DND-41 (cell line): ENCODE results near the gene ZFP90.

Experiments used
- ATAC-seq: fragments of 200-7000 bp; cut with Tn5 transposase; 3 replicates; pipeline ENCODE4 v1.9.1; 2021; ENCODE audit warnings: low read depth; ENCODE audit not compliant: insufficient read depth
- DNase-seq: peaks from one replicate; pipeline ENCODE4 v3.0.0-alpha.2; 2020
- H2AFZ ChIP-seq: 2 replicates; pipeline ENCODE4 v1.6.0; 2012; ENCODE audit warnings: low read depth, low read length
- H3K27ac ChIP-seq: 2 replicates; pipeline ENCODE4 v1.5.1; 2012; ENCODE audit warnings: low read length, inconsistent platforms
- H3K27me3 ChIP-seq: fragments of 200-600 bp; sonication (generic); 2 replicates; pipeline ENCODE4 v1.6.0; 2012; ENCODE audit warnings: low read length, mild to moderate bottlenecking, inconsistent platforms; ENCODE audit not compliant: insufficient read depth, poor library complexity
- H3K36me3 ChIP-seq: 2 replicates; pipeline ENCODE4 v1.5.1; 2012; ENCODE audit warnings: low read length, inconsistent platforms; ENCODE audit not compliant: insufficient read depth
- H3K4me1 ChIP-seq: 2 replicates; pipeline ENCODE4 v1.5.1; 2012; ENCODE audit warnings: mild to moderate bottlenecking, low read length; ENCODE audit not compliant: insufficient read depth
- H3K4me2 ChIP-seq: 2 replicates; pipeline ENCODE4 v1.6.0; 2012; ENCODE audit warnings: mild to moderate bottlenecking, moderate library complexity, low read length, inconsistent platforms; ENCODE audit not compliant: insufficient read depth
- H3K4me3 ChIP-seq, 2 experiments: fragments of 200-600 bp in 1 of 2; shearing (Covaris generic) in 1 of 2; 2 replicates each; pipeline ENCODE4 v1.5.1; 2012 to 2016; ENCODE audit warnings: inconsistent platforms in 2 of 2, low read length in 2 of 2, mild to moderate bottlenecking in 2 of 2, low read depth in 1 of 2, moderate library complexity in 1 of 2
- H3K79me2 ChIP-seq: 2 replicates; pipeline ENCODE4 v1.6.0; 2012; ENCODE audit warnings: low read length, inconsistent platforms; ENCODE audit not compliant: insufficient read depth
- H3K9ac ChIP-seq: 2 replicates; pipeline ENCODE4 v1.6.0; 2012; ENCODE audit warnings: low read depth, mild to moderate bottlenecking, inconsistent platforms, low read length, moderate library complexity
- H3K9me3 ChIP-seq: 2 replicates; pipeline ENCODE4 v1.5.1; 2012; ENCODE audit warnings: low read length, moderate library complexity, mild to moderate bottlenecking, inconsistent platforms; ENCODE audit not compliant: insufficient read depth, severe bottlenecking
- H4K20me1 ChIP-seq: 2 replicates; pipeline ENCODE4 v1.6.0; 2012; ENCODE audit warnings: low read length; ENCODE audit not compliant: insufficient read depth
- EZH2 ChIP-seq: IDR thresholded peaks from 3 replicates; pipeline ENCODE4 v1.6.1; 2012; ENCODE audit warnings: borderline replicate concordance, low read depth, mild to moderate bottlenecking, moderate library complexity, low read length, inconsistent platforms; ENCODE audit not compliant: severe bottlenecking
- TF ChIP-seq, protein P1 (sequence below): IDR thresholded peaks from 2 replicates; pipeline ENCODE4 v1.5.1; 2012; ENCODE audit warnings: borderline replicate concordance, low read length, moderate library complexity, mild to moderate bottlenecking; ENCODE audit not compliant: poor library complexity, severe bottlenecking; ENCODE audit errors: extremely low read depth

ZFP90 gene

GRCh38 chr16:68508013-68508412 is 31.1 kb upstream of the ZFP90 start:
- Histone ChIP-seq H4K20me1 (no peaks in the 10 kb centered on the region), H3K4me2 (no peak overlapping the region), H3K9ac (no peak overlapping the region), H3K27ac (no peak overlapping the region), H3K27me3 (no peaks in the 10 kb centered on the region), H3K79me2 (no peaks in the 10 kb centered on the region), H3K4me1 (no peaks in the 10 kb centered on the region), H3K36me3 (no peaks in the 10 kb centered on the region), H3K4me3 (no peak overlapping the region), H3K9me3 (no peaks in the 10 kb centered on the region), H2AFZ (no peak overlapping the region)
- ATAC-seq: no peak
- TF ChIP-seq, protein P1, sequence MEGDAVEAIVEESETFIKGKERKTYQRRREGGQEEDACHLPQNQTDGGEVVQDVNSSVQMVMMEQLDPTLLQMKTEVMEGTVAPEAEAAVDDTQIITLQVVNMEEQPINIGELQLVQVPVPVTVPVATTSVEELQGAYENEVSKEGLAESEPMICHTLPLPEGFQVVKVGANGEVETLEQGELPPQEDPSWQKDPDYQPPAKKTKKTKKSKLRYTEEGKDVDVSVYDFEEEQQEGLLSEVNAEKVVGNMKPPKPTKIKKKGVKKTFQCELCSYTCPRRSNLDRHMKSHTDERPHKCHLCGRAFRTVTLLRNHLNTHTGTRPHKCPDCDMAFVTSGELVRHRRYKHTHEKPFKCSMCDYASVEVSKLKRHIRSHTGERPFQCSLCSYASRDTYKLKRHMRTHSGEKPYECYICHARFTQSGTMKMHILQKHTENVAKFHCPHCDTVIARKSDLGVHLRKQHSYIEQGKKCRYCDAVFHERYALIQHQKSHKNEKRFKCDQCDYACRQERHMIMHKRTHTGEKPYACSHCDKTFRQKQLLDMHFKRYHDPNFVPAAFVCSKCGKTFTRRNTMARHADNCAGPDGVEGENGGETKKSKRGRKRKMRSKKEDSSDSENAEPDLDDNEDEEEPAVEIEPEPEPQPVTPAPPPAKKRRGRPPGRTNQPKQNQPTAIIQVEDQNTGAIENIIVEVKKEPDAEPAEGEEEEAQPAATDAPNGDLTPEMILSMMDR: no peak
- TF ChIP-seq EZH2: no peak
- no peak for DNase-seq

- Histone ChIP-seq H3K27ac (no peak overlapping the region), H3K79me2 (no peaks in the 10 kb centered on the region), H2AFZ (no peak overlapping the region), H3K4me1 (no peaks in the 10 kb centered on the region), H4K20me1 (no peaks in the 10 kb centered on the region), H3K4me2 (no peak overlapping the region), H3K36me3 (no peaks in the 10 kb centered on the region), H3K9ac (no peak overlapping the region), H3K4me3 (no peak overlapping the region), H3K27me3 (no peaks in the 10 kb centered on the region), H3K9me3 (no peaks in the 10 kb centered on the region)
- DNase-seq: no peak
- ATAC-seq: no peak
- TF ChIP-seq EZH2: no peak
- TF ChIP-seq, protein P1: no peak
Measured at GRCh38 chr16:68508641-68509240, 30.4 kb upstream of the ZFP90 start.

DNA sequence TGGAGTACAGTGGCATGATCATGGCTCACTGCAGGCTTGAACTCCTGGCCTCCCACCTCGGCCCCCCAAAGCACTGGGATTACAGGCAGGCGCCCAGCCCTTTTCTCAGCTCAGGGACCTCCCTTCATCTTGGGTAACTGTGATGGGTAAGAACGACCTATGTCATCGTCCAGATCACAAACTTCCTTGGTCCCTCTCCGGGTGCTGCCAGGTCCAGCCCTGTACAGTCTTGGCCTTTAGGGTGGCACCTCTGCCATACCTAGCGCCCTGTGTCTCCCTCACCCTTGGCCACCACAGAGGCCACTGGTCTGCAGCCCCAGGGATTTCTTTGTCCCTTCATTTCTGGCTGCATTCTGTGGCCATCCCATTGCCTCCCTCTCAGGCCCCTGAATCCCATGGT is 29.7 kb upstream of the ZFP90 start:
- no peaks in the 10 kb centered on the region for H3K4me1 ChIP-seq
- H3K27ac ChIP-seq: no peak overlapping the region
- no peak overlapping the region for H2AFZ ChIP-seq
- no peak overlapping the region for H3K4me2 ChIP-seq
- H4K20me1 ChIP-seq: no peaks in the 10 kb centered on the region
- no peaks in the 10 kb centered on the region for H3K79me2 ChIP-seq
- no peak for DNase-seq
- H3K36me3 ChIP-seq: no peaks in the 10 kb centered on the region
- H3K4me3 ChIP-seq: no peak overlapping the region
- H3K27me3 ChIP-seq: no peaks in the 10 kb centered on the region
- no peak for ATAC-seq
- H3K9me3 ChIP-seq: no peaks in the 10 kb centered on the region
- TF ChIP-seq, protein P1: no peak
- no peak for TF ChIP-seq EZH2
- H3K9ac ChIP-seq: no peak overlapping the region

DNA sequence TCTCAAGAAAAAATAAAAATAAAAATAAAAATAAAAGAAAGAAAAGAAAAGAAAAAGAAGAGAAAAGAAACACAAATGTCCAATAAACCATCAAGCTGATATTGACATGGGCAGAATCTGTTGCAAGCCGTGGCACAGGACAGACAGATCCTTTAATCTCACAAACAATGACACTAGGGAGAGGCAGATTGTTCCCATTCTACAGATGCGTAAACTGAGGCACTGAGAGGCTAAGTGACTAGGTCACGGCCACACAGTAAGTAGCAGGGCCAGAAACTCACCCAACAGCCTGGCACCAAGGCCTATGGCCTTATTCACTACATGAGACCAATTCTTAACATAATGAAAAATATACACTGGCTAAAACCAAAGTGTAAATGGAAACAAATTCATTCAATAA is 28.3 kb upstream of the ZFP90 start:
- H4K20me1 ChIP-seq: no peaks in the 10 kb centered on the region
- H3K4me3 ChIP-seq: no peak overlapping the region
- no peak overlapping the region for H3K4me2 ChIP-seq
- ATAC-seq (no peak), DNase-seq (no peak)
- TF ChIP-seq, protein P1: no peak
- TF ChIP-seq EZH2: no peak
- H3K36me3 ChIP-seq: no peaks in the 10 kb centered on the region
- no peak overlapping the region for H2AFZ ChIP-seq
- no peak overlapping the region for H3K27ac ChIP-seq
- H3K79me2 ChIP-seq: no peaks in the 10 kb centered on the region
- H3K9me3 ChIP-seq: no peaks in the 10 kb centered on the region
- H3K27me3 ChIP-seq: no peaks in the 10 kb centered on the region
- H3K4me1 ChIP-seq: no peaks in the 10 kb centered on the region
- H3K9ac ChIP-seq: no peak overlapping the region
